GM21381 (cell line): ENCODE measurements around the gene KRTAP1-1.
"Not testable (repeated sequence)": the region's sequence is repeated elsewhere in the genome, so short reads cannot be mapped to it uniquely, and the experiment has no call there.

Experiments used
- ATAC-seq: cut with Tn5 transposase; IDR thresholded peaks from one replicate; pipeline ENCODE4 v1.9.1; 2021; ENCODE audit warnings: mild to moderate bottlenecking, moderate library complexity; ENCODE audit not compliant: unreplicated experiment

Gene KRTAP1-1

DNA sequence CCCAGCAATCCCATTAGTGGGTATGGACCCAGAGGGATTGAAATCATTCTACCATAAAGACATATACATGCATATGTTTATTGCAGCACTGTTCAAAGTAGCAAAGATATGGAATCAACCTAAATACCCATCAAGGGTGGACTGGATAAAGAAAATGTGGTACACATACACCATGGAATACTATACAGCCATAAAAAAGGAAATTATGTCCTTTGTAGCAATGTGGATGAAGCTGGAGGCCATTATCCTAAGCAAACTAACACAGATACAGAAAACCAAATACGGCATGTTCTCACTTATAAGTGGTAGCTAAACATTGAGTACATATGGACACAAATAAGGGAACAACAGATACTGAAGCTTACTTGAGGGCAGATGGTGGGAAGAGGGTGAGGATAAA, 16.3 kb upstream of the KRTAP1-1 start:
- ATAC-seq: no peak

DNA sequence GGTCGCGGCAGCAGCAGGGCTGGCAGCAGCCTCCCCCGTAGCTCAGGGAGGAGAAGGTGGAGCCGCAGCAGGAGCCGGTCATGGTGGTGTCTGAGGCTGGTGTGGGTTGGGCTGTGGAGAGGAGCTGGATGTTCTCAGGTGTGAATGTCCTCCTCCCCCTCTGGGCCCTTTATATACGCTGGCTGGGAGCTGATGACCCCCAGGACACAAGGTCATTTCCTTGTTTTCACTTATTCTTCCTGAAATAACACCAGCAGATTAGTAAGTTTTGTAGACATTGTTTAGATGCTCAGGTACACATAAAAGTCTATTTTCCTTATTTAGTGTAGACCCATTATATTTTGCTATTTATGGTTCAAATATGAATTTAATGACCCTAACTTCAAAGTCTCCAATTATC, 13.9 kb upstream of the KRTAP1-1 start, which contains the start of gene KRTAP2-2:
KRTAP2-2 (minus strand) TSS at position 101 of the 400 bp plus-strand sequence; CDS start at position 82, 19 bp downstream.
- not testable (repeated sequence) for ATAC-seq

DNA sequence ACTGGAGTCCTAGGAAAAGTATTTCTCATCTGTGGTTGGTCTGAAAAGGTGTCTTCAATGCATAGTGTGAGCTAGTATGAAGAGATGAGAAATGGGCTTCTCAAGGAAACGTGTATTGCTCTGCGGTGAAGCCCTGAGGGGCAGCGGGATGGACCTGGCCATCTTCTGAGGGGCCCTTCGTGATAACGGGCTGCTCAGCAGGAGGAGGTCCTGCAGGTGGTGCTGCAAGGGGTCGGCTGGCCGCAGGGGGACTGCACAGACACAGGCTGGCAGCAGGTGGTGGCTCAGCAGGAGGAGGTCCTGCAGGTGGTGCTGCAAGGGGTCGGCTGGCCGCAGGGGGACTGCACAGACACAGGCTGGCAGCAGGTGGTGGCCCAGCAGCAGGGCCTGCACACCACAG, 13.3 kb upstream of the KRTAP1-1 start:
- not testable (repeated sequence) for ATAC-seq

DNA sequence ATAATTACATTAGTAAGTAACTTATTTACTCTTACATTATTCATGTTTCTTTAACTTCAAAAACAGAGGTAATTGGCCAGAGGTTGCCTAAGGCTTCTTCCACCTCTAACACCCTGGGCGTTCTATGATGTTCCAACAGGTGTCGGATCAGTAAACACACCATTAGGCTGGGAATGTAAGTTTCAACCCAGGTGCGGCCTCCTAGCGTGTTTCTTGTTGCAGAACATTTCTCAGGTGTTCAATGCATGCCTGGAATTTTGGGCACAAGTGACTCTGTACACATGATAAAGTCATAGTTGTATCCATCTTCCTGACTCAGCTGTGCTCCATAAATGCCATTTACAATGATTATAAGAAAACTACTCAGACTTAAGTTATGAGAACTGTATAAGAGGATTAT, 12.8 kb upstream of the KRTAP1-1 start:
- no peak for ATAC-seq

DNA sequence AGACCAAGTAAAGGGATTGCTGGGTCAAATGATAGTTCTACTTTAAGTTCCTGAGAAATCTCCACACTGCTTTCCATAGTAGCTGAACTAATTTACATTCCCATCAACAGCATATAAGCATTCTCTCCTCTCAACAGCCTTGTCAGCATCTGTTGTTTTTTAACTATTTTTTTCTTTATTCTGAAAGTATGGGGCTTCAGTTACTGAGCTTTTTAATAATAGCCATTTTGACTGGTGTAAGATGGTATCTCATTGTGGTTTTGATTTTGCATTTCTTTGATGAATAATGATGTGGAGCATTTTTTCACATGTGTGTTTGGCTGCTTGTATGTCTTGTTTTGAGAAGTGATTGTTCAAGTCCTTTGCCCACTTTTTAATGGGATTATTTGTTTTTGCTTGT, 11.3 kb upstream of the KRTAP1-1 start:
- ATAC-seq: no peak

DNA sequence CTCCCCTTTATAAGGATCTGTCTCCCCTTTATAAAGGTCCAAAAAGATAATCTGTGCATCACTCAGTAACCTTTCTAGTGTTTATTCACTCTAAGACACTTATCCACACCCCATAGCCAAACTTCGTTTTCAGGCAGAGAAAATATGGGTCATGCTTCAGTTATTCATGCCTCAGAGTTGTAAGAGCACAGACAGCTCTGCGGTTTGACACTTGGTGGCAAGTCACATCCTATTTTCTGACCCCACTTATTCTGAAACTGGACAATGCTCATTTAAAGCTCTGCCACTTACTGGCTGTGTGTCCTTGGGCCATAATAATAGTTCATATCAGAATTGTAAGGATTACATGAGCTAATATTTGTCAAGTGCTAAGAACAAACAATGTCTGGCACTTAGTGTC, 7.9 kb upstream of the KRTAP1-1 start:
- no peak for ATAC-seq

DNA sequence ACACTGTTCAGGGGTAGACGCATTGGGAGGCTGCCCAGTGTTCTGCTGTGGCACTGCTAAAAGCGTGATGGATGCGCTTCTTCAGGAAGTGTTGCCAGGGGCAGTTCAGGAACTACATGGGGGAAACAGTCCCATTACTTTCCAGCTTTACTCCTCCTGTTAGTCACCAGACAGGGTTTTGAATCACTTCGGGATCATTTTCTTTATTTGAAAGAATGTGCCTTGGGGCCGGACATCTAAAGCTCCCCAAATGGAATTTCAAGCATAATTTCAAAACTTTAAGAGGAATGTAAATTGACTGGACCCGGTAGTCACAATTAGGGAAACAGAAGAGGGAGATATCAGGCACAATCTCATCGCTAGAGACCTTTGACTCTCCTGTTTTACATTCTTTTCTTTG, 7.2 kb upstream of the KRTAP1-1 start:
- ATAC-seq: no peak

DNA sequence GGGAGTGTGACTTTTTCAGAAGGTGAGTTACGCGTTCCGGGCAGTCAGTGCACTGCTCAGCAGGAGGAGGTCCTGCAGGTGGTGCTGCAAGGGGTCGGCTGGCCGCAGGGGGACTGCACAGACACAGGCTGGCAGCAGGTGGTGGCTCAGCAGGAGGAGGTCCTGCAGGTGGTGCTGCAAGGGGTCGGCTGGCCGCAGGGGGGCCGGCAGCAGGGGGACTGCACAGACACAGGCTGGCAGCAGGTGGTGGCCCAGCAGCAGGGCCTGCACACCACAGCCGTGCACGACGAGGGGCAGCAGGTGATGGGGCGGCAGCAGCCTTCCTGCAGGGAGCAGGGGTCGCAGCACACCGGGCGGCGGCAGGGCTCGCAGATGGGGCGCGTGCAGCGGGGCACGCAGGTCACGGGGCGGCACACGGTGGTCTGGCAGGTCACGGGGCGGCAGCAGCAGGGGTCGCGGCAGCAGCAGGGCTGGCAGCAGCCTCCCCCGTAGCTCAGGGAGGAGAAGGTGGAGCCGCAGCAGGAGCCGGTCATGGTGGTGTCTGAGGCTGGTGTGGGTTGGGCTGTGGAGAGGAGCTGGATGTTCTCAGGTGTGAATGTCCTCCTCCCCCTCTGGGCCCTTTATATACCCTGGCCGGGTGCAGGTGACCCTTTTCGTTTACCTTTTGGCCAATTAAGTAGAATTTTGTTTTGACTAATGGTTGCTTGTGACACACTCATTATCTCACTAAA, 5.7 kb upstream of the KRTAP1-1 start, which contains the start of gene KRTAP2-1:
KRTAP2-1 (minus strand) TSS at position 582 of the 731 bp plus-strand sequence; CDS start at position 533, 49 bp downstream.
- not testable (repeated sequence) for ATAC-seq

DNA sequence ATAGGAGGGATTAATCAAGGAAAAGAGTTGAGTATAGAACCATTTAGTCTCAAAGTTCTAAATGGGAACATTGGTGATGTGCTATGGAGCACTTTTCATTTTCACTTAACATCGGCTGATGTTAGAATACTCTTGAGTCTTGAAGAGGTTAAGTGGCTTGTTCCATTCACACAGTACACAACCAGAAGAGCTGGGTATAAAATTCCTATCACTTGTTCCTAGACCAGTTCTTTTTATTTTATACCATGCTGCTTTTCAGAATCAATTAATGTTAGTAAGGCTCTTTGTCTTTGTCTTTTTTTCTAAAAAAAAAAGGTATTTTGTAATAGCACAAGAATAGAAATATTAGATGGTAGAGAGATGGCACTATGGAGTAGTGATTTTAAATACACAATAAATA, 1.7 kb upstream of the KRTAP1-1 start:
- no peak for ATAC-seq

DNA sequence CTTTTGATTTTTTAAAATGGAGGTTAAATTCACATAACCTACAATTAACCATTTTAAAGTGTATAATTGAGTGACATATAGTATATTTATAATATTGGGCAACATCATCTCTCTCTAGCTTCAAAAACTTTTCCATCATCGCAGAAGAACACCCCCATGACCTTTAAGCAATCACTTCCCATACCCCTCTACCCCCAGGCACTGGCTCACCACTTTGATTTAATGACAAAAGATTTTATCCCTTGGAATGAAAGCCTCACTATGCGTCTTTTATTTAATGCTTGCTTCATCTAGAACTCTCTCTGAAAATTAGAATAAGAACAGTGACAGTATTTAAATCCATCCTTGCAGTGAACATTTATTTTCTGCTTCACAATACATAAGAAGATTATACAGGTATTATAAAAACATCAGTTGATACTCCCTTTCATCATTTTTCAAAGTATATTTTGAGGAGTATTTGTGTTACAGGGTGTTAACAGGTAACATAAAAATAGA, 3.3 kb downstream of the KRTAP1-1 start:
- no peak for ATAC-seq

DNA sequence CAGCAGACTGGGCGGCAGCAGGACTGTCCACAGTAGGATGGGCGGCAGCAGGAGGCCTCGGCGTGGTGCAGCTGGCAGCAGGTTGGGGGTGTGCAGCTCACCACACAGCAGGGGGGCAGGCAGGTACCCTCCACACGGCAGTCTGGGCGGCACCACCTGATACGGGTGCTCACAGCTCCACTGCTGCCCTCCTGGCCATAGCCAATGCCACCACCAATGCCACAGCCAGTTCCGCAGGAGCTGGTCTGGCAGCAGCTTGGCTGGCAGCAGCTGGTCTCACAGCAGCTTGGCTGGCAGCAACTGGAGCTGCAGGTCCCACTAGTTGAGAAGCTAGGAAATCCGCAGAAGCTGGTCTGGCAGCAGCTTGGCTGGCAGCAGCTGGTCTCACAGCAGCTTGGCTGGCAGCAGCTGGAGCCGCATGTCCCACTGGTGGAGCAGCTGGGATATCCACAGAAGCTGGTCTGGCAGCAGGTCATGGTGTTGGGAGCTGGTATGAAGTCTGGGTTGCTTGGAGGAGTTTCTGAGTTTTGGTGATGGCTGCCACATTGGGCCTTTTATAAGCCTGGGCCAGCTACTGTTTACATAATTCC, 6.8 kb downstream of the KRTAP1-1 start, which contains the start of gene KRTAP1-3:
KRTAP1-3 (minus strand) TSS at position 529 of the 590 bp plus-strand sequence; CDS start at position 476, 53 bp downstream.
- not testable (repeated sequence) for ATAC-seq

DNA sequence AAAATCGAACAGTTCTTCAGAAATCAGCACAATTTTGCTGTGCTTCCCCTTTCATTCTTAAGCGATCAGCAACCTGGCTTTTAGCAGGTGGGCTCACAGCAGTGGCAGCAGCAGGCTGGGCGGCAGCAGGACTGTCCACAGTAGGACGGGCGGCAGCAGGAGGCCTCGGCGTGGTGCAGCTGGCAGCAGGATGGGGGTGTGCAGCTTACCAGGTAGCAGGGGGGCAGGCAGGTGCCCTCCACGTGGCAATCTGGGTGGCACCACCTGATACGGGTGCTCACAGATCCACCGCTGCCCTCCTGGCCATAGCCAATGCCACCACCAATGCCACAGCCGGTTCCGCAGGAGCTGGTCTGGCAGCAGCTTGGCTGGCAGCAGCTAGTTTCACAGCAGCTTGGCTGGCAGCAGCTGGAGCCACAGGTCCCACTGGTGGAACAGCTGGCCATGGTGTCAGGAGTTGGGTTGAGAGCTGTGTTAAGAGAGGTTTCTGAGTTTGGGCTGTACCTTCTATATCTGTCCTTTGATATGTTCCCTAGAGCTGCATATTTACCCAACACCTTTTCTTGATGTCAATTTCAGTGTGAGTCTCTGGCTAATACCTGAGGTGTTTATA, 11.5 kb downstream of the KRTAP1-1 start, which contains the start of gene KRTAP1-4:
KRTAP1-4 (minus strand) TSS at position 563 of the 613 bp plus-strand sequence; CDS start at position 446, 117 bp downstream.
- ATAC-seq: no peak

DNA sequence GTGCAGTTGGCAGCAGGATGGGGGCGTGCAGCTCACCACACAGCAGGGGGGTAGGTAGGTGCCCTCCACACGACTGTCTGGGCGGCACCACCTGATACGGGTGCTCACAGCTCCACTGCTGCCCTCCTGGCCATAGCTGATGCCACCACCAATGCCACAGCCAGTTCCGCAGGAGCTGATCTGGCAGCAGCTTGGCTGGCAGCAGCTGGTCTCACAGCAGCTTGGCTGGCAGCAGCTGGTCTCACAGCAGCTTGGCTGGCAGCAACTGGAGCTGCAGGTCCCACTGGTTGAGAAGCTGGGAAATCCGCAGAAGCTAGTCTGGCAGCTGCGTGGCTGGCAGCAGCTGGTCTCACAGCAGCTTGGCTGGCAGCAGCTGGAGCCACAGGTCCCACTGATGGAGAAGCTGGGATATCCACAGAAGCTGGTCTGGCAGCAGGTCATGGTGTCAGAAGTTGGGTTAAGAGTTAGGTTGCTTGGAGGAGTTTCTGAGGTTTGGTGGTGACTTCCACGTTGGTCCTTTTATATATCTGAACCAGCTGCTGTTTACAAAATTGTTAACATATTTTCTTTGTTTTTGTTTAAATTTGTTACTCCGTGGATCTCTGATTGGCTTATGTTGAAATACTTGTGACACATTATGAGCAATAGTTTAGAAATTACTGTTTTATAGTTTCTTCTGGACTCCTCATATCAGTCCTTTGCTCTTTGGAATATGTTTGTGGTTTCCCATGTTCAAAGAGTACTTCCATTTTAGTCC, 14.4 kb downstream of the KRTAP1-1 start, which contains the start of gene KRTAP1-5:
KRTAP1-5 (minus strand) TSS at position 494 of the 757 bp plus-strand sequence; CDS start at position 441, 53 bp downstream.
- no peak for ATAC-seq

DNA sequence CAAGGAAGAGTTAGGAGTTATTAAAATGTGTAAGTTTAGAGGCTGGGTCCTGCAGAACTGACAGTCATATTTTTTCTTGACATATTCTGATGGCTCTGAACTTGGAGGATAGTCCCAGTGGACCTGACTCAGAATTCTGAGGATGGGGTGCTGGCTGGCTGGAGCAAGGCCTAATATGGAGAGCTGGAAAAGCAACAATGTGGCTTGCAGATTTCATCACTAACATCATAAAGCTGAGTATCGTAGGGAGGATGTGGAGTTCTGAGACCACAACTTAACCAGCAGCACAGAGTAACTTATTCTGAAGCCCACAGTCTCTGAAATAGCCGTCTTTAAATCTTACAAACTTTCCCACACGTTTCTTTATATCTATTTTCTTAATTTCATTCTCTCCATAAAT, 16.6 kb downstream of the KRTAP1-1 start:
- no peak for ATAC-seq

DNA sequence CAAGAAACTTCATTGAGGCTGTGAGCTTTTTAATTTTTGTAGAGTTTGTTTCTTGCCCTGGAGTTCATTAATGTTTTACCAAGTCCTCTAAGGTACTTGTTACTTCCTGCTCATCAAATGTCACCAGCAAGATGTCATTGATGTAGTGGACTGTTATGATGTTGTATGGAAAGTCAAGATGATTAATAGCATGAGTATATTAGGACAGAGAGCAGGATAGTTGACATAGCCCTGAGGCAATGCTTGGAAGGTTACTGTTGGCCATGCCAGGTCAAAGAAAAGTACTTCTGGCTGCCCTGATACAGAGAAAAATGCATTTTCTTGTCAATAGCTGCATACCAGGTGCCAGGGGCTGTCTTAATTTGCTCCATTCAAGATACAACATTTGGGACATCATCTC, 20.9 kb downstream of the KRTAP1-1 start:
- ATAC-seq: no peak

DNA sequence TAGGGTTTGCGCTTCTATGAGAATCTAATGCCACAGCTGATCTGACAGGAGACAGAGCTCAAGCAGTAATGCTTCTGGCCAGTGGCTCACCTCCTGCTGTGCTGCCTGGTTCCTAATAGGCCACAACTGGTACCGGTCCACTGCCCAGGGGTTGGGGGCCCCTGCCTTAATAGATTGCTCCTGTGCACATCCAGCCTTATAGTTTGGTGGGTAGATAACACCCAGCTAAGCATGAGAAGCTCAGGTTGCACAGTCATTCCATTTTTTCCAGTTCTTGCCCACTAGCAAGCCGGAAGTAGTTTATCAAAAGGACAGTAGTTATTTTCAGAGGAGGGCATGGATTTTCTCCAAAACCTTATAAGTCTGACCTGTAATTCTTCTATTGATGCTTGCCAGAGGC, 21.8 kb downstream of the KRTAP1-1 start:
- ATAC-seq: no peak

DNA sequence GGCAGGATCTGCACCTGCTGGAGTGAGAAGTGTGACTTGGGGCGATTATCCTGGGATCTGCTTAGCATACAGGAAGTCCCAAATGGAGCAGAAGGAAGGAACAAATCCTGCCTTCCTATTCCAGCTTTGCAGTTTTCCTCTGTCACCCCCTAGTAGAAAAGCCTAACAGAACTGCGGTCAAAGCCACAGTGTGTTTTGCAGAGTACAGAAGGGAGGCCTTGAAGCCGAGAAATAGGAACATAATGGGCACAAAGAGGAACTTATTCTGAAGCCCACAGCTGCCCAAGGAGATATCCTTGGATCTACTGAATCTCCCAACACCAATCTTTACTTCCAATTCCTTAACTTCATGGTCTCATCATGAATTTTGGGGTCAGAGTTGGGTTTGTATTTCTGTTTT, 22.7 kb downstream of the KRTAP1-1 start:
- ATAC-seq: no peak

DNA sequence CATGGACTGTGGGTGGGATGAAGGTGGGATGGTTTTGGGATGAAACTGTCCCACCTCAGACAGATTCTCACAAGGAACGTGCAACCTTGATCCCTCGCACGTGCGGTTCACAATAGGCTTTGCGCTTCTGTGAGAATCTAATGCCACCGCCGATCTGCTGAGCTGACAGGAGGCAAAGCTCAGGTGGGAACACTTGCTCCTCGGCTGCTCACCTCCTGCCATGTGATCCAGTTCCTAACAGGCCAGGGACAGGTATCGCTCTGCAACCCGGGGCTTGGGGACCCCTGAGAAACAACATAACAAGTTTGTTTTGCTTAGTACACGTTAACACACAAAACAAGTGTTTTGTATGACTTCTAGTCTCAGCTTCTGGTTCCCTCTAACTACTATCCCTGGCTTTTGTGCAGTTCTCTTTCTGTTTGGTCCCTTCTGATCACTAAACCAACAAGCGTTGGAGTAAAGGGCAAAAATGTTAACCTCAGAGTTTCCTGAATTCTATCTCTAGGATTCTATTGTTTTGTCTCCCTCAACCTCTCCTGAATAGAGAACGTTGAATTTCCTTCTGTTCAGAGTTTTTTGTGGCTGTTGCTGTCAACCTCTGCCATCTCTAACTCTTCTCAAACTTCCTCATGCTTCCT, 24.6 kb downstream of the KRTAP1-1 start:
- no peak for ATAC-seq

DNA sequence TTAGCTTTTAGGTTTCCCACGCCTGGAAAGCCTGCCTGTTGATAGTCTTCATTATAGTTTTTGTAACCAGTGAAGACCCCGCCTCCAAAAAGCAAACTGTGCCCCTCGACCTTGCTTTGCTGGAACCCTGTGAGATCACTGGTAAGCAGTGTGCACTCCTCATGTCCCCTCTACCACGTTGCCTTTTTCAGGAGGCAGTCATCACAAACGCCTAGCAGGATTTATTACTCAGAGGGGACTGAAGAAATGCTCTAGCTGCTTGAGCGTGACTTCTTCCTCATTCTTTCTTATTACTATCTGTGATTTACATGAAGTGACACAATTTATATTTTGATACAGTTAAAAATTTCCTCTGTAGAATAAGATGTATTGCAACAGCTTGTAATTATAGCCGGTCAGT, 25.8 kb downstream of the KRTAP1-1 start:
- ATAC-seq: no peak

DNA sequence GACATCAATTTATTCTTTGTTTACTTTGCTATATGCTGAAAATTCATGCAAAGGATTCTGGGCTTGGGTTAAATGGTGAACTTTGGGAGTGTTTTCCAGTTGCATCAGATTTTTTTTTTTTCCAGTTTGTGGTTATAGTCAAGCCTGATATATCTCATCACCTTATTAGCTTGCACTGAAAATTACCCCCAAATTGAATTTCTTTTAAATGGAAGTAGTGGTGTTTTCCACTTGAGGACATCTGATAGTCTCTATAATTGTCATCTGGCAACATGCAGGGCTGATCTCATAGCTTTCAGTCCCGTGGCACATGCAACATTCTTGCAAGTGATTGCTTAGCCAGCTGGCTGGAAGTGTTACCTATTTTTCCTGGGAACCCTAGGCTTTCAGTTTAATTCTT, 27.6 kb downstream of the KRTAP1-1 start:
- no peak for ATAC-seq
